Epithelial cell of prostate (primary cell): ENCODE data around the gene C13orf42.

Experiments
- DNase-seq: peaks from one replicate; pipeline ENCODE4 v3.0.0-alpha.2; 2011; ENCODE audit warnings: low read depth, low spot score
- H3K27ac ChIP-seq: fragments of 450-650 bp; 2 replicates; pipeline ENCODE4 v1.5.1; 2017; ENCODE audit warnings: mild to moderate bottlenecking

C13orf42 gene

DNA sequence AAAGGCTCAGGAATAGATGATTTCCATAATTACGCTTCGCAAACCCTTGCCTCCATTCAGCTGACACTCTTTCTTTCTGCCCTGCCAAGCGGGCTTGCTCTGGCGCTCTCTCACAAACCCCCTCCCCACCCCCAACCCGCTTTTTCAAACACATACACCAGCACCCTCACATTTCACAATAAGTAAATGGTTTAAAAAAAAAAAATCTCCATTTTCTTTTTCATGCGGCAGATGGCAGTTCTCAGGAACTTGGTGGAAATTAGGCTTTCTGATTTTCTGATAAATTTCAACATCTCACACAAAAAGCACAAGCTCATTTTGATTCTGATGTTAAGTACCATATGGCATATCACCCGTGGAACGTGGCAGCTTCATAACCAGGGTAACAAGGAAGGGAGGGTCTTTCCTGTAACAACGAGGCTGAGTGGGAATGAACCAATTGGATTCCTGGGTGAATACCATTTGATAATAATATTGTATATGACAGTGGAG lies 43.8 kb downstream of the C13orf42 start:
- no peak overlapping the region for H3K27ac ChIP-seq
- no peak for DNase-seq

GRCh38 chr13:51066091-51066831 lies 44.8 kb downstream of the C13orf42 start:
- DNase-seq: no peak

DNA sequence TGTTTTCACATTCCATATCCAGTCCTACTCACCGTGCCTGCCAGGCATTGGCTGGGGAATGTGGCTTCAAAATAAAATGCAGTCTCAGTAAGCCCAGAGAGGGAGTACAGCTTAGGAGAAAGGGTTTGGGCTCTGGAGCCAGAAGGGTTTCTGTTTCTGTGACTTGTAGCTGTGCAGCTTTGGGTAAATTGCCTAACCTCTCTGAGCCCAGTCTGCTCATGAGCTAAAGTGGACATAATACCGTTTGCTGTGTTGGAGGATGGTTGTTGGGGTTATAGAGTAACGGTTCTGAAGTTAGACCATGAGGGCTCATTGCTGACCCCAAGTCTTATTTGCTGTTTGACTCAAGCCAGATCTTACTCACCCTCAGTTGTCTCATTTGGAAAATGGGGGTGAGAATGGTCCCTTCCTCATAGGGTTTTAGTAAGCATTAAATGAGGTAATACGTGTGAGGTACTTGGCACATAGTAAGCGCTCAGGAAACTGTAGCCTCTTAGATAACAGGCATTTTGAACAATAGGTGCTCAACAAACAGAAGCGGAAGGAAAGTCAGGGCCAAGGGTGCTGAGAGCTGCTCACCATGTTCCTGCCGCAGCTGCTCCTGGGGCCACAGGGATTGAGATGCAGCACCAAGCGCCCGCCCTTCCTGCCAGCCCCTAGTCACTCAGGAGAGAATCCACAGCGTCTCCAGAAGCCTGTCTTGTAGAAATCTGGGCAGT lies 45.5 kb downstream of the C13orf42 start:
- H3K27ac ChIP-seq: no peak overlapping the region
- DNase-seq: no peak

More at GRCh38 chr13:51066091-51066831, 44.8 kb downstream of the C13orf42 start:
- H3K27ac ChIP-seq: no peak overlapping the region

DNA sequence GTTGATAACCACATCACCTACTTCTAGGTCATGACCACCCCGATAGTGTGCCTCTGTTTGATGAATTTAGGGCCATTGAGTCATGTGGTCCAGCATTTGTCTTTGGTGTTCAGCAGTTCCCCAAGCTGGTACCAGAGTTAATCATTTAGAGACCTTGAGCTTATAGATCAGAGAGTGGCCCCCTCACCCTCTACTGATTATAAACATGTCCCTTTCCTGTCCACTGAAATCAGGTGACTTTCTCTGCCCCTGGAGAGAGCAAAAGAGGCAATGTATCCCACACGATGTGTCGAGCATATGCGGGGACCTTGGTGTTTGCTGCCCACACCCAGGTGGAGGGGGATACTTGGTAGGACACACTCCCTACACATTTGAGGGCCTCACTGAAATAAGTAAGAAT lies 46.3 kb downstream of the C13orf42 start:
- H3K27ac ChIP-seq: no peak overlapping the region
- DNase-seq: no peak

- H3K27ac ChIP-seq: no peak overlapping the region
- DNase-seq: no peak
Measured at GRCh38 chr13:51063909-51064308, 47.2 kb downstream of the C13orf42 start.

DNA sequence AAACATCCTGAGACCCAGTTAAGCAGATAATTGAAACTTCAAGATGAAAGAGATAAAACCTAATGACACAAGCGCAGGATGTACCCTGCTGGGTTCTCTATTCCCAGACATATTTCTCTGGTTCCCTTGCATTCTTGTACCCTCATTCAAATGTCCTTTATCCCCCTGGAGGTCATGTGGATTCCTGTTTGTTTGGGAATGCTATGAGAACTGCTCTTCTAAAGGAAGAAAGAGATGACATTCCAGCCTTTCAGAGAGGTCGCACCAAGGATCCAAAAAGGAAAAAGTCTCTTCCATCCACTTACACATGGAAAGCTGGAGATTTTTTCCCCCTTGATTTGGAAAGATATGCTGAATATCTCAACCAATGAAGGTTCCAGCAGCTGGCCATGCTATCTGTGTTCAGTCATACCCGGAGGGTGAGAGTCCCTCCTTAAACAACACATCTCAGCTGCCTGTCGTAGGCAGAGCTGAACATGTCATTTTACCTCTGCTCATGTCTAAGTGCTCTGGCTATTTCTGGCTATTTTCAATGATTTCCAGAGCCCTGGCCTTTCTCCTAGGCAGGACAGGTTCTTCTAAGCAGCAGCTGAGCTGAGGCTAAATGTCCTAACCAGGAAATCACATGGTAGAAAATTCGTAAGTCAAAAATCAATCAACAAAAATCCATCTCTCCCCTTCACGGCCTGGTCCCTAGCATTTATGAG lies 52.5 kb downstream of the C13orf42 start:
- DNase-seq: no peak
- no peak overlapping the region for H3K27ac ChIP-seq

DNA sequence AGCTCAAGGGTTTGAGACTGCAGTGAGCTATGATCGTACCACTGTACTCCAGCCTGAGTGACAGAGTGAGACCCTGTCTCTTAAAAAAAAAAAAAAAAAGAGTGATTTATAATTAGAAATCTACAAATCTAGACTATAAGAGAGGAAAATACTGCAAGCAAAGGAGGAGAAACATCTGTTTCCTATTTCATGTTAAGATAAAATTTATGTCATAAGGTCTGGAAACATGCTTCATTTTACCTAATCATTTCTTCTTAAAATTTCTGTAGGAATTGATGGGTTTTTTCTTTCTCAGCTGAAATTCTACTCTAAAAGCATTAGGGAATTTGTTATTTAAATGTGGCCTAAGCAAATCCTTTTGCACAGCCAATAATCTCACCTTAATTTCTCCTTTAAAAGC lies 53.2 kb downstream of the C13orf42 start:
- DNase-seq: no peak

DNA sequence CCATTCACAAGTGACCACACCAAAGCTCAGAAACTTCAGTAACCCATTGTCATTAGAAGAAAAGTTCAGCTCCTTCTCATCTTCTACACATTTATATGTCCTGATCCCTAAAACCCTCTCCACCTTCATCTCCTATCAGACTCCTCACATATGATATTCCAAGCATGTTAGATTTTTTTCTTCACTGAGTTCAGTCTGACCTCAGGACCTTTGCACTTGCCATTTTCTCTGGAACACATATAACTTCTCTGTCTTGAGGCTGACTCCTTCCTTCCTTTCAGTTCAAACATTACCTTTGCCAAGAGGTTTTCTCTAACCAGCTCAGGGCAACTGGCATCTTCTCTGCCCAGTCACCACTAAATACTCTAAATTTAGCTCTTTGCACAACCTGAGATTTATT lies 54.1 kb downstream of the C13orf42 start:
- H3K27ac ChIP-seq: no peak overlapping the region
- no peak for DNase-seq

More for the DNA sequence above, 53.2 kb downstream of the C13orf42 start:
- H3K27ac ChIP-seq: no peak overlapping the region

- DNase-seq: no peak
- no peak overlapping the region for H3K27ac ChIP-seq
Measured at GRCh38 chr13:51052581-51052980, 58.5 kb downstream of the C13orf42 start.

GRCh38 chr13:51050021-51050830 lies 60.8 kb downstream of the C13orf42 start:
- DNase-seq: no peak
- H3K27ac ChIP-seq: no peak overlapping the region

DNA sequence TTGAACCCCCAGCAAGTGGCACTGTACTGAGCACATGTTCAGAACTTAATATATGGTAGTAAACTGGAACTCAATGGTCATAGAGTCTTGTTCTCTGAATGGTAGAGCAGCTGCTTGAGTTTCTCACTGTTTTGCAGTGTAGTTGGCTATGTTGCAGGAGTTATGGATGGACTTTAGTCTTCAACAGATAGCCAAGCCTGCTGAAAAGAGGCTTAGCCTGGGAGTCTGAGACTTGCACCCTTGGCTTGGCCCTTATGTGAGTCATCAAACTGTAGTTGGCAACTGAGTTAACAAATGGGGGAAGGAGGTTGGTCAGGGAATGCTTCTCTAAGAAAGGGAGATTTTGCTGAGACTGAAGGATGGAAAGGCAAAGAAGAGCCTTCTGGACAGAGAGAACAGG lies 62.5 kb downstream of the C13orf42 start:
- H3K27ac ChIP-seq: no peak overlapping the region
- no peak for DNase-seq

- DNase-seq: no peak
Measured at GRCh38 chr13:51048166-51048461, 63.0 kb downstream of the C13orf42 start.

DNA sequence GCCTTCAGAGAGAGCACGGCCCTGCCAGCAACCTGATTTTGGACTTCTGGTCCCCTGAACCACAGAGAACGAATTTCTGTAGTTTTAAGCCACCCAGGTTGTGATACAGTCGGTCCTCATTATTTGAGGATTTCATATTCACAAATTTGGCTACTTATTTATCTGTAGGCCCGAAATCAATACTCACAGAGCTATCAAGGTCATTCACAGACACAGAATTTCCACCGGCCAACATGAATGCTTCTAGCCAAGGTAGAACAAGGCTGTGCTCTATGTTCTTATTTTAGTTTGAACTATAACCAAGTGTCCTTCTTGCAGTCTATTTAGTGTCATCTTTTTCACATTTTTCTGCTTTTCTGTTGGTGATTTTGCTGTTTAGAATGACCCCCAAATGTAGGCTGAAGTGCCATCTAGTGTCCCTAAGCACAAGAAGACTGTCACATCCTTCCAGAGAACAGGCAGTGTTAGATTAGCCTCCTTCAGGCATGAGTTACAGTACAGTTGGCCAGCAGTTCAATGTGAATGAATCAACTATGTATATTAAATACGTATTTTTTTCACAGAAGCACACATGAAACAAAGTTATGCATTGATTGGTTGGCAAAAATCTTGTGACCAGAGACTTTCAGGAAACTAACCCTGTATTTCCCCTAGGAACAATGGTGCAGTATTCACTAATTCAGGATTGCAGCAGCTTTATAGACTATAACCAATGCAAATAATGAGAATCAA lies 63.5 kb downstream of the C13orf42 start:
- no peak overlapping the region for H3K27ac ChIP-seq
- no peak for DNase-seq

More at GRCh38 chr13:51048166-51048461, 63.0 kb downstream of the C13orf42 start:
- no peak overlapping the region for H3K27ac ChIP-seq

GRCh38 chr13:51045451-51045850 lies 65.6 kb downstream of the C13orf42 start:
- no peak overlapping the region for H3K27ac ChIP-seq
- no peak for DNase-seq

DNA sequence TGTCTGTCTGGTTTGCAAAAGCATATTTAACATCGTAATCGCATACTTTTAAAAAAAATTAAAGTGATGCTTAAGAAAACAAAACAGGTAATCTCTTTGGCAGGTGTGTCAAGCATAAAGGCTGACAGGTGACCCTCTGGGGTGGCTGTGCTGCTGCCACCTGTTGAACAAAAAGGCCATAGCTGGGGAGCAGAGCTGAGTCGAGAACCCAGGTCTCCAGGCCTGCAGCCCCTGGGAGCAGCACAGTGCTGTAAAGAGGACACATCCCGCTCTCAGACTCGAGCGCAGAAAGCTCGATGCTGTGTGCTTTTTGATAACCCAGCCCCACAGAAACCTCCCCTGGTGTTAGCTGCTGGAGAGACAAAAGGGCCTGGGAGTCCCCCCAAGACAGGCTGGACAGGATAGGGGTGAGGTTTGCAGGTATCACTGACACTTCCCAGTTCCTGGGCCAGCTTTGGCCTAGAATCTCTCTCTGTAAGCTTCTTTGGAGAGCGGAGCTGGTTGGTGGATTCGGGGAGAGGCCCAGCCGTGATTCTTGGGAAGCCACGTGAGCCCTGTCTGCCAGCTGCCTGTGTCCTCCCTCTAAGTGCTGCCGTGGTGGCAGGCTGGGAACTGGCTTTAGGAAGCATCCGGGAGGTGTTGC lies 66.9 kb downstream of the C13orf42 start:
- no peak for DNase-seq
- no peak overlapping the region for H3K27ac ChIP-seq

GRCh38 chr13:51043310-51043709 lies 67.8 kb downstream of the C13orf42 start:
- H3K27ac ChIP-seq: no peak overlapping the region
- no peak for DNase-seq

GRCh38 chr13:51041710-51042109 lies 69.4 kb downstream of the C13orf42 start:
- no peak for DNase-seq
- H3K27ac ChIP-seq: no peak overlapping the region

DNA sequence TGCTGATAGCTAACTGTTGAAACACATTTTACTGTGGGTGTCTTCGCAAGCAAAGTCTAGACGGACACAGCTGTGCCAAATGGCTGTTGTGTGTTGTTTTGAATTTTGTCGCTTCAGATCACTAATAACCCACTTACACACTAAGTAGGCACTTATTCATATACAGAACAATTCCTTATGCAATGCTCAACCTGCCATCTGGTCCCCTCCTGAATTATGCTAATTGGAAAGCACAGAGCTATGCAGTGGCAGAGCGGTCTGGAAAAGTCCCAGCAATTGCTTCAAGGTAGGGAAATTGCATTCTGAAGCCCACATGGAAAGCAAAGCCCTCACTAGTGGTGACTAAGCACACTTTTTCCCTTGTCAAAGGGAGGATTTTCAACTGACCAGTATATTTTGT lies 69.9 kb downstream of the C13orf42 start:
- H3K27ac ChIP-seq: no peak overlapping the region
- no peak for DNase-seq

DNA sequence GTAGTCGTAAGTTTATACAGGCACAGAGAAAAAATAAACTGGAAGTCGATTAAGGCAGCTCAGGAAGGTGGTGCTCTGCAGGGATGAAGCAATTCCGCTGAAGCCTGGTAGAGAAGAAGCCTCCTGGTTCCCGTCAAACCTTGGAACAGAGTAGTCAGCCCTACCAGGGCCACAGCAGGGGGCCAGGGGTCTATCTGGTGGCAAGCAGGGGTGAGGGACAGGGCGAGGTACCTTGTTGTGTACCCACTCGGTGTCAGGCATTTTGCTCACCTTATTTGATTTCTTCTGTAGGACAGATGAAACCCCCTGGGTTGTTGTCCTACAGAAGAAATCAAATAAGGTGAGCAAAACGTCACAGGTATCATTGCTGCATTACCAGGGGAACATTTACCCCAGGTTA lies 70.6 kb downstream of the C13orf42 start:
- no peak overlapping the region for H3K27ac ChIP-seq
- no peak for DNase-seq
